Measurements from ENCODE around the gene PRR11.

The PRR11 gene

DNA sequence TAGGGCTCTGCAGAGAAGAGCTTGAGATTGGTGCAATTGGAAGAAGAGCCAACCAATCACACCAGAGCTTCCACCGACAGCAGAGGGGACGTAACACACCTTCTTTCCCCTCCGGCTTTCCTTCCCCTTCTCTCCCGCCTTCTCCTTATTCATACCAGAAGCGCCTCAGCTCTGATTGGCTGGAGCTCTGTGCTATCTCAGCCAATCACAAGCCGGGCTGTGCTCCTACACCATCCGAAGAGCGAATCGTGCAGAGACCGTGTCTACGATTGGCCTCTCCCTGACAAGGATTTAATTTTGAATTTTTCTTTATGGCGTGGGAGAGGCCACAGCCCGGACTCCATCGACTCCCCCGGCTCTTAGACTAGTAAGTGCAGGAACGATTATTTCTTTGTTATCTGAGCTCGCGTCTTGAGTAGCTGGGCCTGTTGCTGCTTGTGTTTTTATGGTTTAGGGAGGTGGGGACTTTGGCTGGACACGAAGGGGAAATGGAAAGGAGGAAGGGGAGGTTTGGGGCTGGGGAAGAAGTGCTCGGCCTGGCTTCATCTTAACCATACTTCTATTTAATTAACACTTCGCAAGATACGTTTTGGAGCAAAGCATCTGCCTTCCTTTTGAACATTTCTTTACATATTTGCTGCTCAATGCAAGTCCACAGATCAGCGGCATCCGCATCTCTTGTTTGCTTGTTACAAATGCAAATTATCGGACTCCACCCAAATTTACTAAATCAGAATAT, at the start of gene PRR11:
TSS of gene PRR11 (plus strand) at position 308 of the 739 bp plus-strand sequence. CDS start 14,007 bp downstream, outside the sequence.
- H3K4me1 ChIP-seq (ENCODE audit: insufficient read depth, low read length, poor library complexity, severe bottlenecking) = peaks cover 71% of the 10 kb centered on the region
- H3F3A ChIP-seq (ENCODE audit: low read depth) = peaks cover 4% of the 10 kb centered on the region; the same call in 1 of the 2 replicates
- TF ChIP-seq EZH2phosphoT487 (IDR thresholded peaks at IDR 0.05; ENCODE audit: borderline replicate concordance) (no peak), CTCF (conservative IDR thresholded peaks at IDR 0.05; ENCODE audit: low read length) (no peak)
- peaks cover 93% of the 10 kb centered on the region for H3K79me2 ChIP-seq (ENCODE audit: insufficient read depth, low read length)
- H3K9me3 ChIP-seq (ENCODE audit: insufficient read depth, low read depth, low read length) = no peaks in the 10 kb centered on the region
- peak within 1 kb of the TSS; percentile 83 for H3K4me3 ChIP-seq (ENCODE audit: low read length, poor library complexity, severe bottlenecking)
- peak within 1 kb of the TSS; percentile 99 for H3K9ac ChIP-seq (ENCODE audit: low read depth, low read length, poor library complexity, severe bottlenecking)
- H3K4me2 ChIP-seq (ENCODE audit: low read depth, low read length, poor library complexity, severe bottlenecking) = peak within 1 kb of the TSS; percentile 97
- no peaks in the 10 kb centered on the region for H3K36me3 ChIP-seq (ENCODE audit: insufficient read depth, low read length)
- no peaks in the 10 kb centered on the region for H3K9me2 ChIP-seq (replicated peaks; ENCODE audit: low read depth, low read length)
- peaks cover 38% of the 10 kb centered on the region for H4K20me1 ChIP-seq (ENCODE audit: insufficient read depth, low read length, poor library complexity, severe bottlenecking)
- no peaks in the 10 kb centered on the region for H3K27me3 ChIP-seq (ENCODE audit: insufficient read depth, low read length, poor library complexity, severe bottlenecking)
- H2AFZ ChIP-seq (ENCODE audit: low read length) = peak within 1 kb of the TSS; percentile 83

DNA sequence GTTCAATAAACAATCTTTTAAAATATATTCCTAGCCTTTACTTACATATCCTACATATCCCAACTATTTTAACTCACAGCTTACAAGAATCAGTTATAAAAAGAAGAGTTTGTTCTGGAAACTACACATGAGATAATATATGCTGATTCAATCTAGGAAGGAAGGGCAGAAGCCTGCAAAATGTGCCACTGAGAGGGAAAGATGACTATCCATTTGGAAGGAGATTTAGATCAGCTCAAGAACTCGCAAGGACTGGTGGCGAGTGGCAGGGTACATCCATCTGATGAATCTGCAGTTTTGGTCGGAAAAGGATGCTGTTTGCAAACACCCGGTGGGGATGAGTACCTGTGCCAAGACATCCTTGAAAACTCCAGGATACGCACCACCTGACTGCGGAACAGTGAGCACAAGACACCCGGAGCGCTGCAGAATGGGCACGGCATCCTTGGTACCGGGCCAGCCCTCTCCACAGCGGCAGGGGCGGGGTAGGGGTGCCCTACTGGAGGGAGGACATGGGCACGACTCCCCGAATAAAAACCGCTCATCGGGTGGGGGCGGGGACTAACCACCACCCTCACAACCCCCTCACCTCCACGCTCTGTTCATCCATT, 49.6 kb upstream of the PRR11 start:
- H3K4me3 ChIP-seq (ENCODE audit: low read length, poor library complexity, severe bottlenecking) = peak overlapping the region; percentile 84
- peaks cover 26% of the 10 kb centered on the region for H4K20me1 ChIP-seq (ENCODE audit: insufficient read depth, low read length, poor library complexity, severe bottlenecking)
- no peaks in the 10 kb centered on the region for H3K9me2 ChIP-seq (replicated peaks; ENCODE audit: low read depth, low read length)
- H3K4me1 ChIP-seq (ENCODE audit: insufficient read depth, low read length, poor library complexity, severe bottlenecking) = peaks cover 38% of the 10 kb centered on the region
- no peaks in the 10 kb centered on the region for H3F3A ChIP-seq (ENCODE audit: low read depth)
- no peaks in the 10 kb centered on the region for H3K27me3 ChIP-seq (ENCODE audit: insufficient read depth, low read length, poor library complexity, severe bottlenecking)
- no peak for TF ChIP-seq EZH2phosphoT487 (IDR thresholded peaks at IDR 0.05; ENCODE audit: borderline replicate concordance)
- TF ChIP-seq CTCF (conservative IDR thresholded peaks at IDR 0.05; ENCODE audit: low read length) = no peak
- H2AFZ ChIP-seq (ENCODE audit: low read length) = peak overlapping the region; percentile 96
- H3K9ac ChIP-seq (ENCODE audit: low read depth, low read length, poor library complexity, severe bottlenecking) = peak overlapping the region; percentile 86
- H3K9me3 ChIP-seq (ENCODE audit: insufficient read depth, low read depth, low read length) = no peaks in the 10 kb centered on the region
- peaks cover 67% of the 10 kb centered on the region for H3K79me2 ChIP-seq (ENCODE audit: insufficient read depth, low read length)
- peaks cover 4% of the 10 kb centered on the region; the same call in 1 of the 2 replicates for H3K36me3 ChIP-seq (ENCODE audit: insufficient read depth, low read length)
- H3K4me2 ChIP-seq (ENCODE audit: low read depth, low read length, poor library complexity, severe bottlenecking) = peak overlapping the region; percentile 99

GRCh38 chr17:59106463-59107305, 48.9 kb upstream of the PRR11 start, which contains the start of gene TRIM37:
Gene TRIM37 (minus strand): TSS chr17:59106880. CDS start chr17:59106461, 419 bp downstream.
- no peaks in the 10 kb centered on the region for H3K27me3 ChIP-seq (ENCODE audit: insufficient read depth, low read length, poor library complexity, severe bottlenecking)
- peaks cover 5% of the 10 kb centered on the region; the same call in 1 of the 2 replicates for H3F3A ChIP-seq (ENCODE audit: low read depth)
- peak within 1 kb of the TSS; percentile 99 for H3K4me2 ChIP-seq (ENCODE audit: low read depth, low read length, poor library complexity, severe bottlenecking)
- peak within 1 kb of the TSS; percentile 86 for H3K9ac ChIP-seq (ENCODE audit: low read depth, low read length, poor library complexity, severe bottlenecking)
- H3K36me3 ChIP-seq (ENCODE audit: insufficient read depth, low read length) = peaks cover 12% of the 10 kb centered on the region
- peaks cover 62% of the 10 kb centered on the region for H3K79me2 ChIP-seq (ENCODE audit: insufficient read depth, low read length)
- peaks cover 26% of the 10 kb centered on the region for H4K20me1 ChIP-seq (ENCODE audit: insufficient read depth, low read length, poor library complexity, severe bottlenecking)
- peaks cover 38% of the 10 kb centered on the region for H3K4me1 ChIP-seq (ENCODE audit: insufficient read depth, low read length, poor library complexity, severe bottlenecking)
- no peaks in the 10 kb centered on the region for H3K9me2 ChIP-seq (replicated peaks; ENCODE audit: low read depth, low read length)
- no peak for TF ChIP-seq EZH2phosphoT487 (IDR thresholded peaks at IDR 0.05; ENCODE audit: borderline replicate concordance)
- no peak for TF ChIP-seq CTCF (conservative IDR thresholded peaks at IDR 0.05; ENCODE audit: low read length)
- peak within 1 kb of the TSS; percentile 96 for H2AFZ ChIP-seq (ENCODE audit: low read length)
- H3K4me3 ChIP-seq (ENCODE audit: low read length, poor library complexity, severe bottlenecking) = peak within 1 kb of the TSS; percentile 84
- H3K9me3 ChIP-seq (ENCODE audit: insufficient read depth, low read depth, low read length) = no peaks in the 10 kb centered on the region

Data from Loucy (cell line).